Hepatocyte (in vitro differentiated cells): ENCODE results near the gene SMC5.

ENCODE experiments used
- EZH2 ChIP-seq: fragments of 200-600 bp; sonication (generic); IDR thresholded peaks from 2 replicates; pipeline ENCODE4 v1.6.1; 2016; ENCODE audit warnings: antibody characterized with exemption, mild to moderate bottlenecking, borderline replicate concordance
- TF ChIP-seq, protein P1 (sequence below): fragments of 200-600 bp; sonication (generic); IDR thresholded peaks from 2 replicates; pipeline ENCODE4 v1.5.1; 2016; ENCODE audit warnings: antibody characterized with exemption, mild to moderate bottlenecking; ENCODE audit not compliant: poor library complexity

DNA sequence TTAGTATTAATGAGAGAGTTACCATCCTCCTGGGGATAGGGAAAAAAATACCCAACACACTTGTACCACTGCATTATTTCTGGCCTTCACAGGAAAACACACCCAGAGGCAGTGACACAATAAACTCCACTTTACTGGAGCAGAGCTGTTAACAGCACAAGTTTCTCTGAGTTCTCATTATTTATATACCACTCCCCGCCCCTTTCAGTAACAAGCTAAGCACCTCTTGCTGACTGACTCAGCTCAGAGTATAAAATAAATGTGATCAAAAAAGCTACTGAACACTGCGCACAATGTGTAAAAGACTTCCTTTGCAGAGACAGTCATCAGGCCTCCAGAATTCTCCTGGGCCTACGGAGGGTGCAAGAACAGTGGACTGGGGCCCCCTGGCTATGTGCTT, 134.1 kb downstream of the SMC5 start:
- TF ChIP-seq, protein P1, sequence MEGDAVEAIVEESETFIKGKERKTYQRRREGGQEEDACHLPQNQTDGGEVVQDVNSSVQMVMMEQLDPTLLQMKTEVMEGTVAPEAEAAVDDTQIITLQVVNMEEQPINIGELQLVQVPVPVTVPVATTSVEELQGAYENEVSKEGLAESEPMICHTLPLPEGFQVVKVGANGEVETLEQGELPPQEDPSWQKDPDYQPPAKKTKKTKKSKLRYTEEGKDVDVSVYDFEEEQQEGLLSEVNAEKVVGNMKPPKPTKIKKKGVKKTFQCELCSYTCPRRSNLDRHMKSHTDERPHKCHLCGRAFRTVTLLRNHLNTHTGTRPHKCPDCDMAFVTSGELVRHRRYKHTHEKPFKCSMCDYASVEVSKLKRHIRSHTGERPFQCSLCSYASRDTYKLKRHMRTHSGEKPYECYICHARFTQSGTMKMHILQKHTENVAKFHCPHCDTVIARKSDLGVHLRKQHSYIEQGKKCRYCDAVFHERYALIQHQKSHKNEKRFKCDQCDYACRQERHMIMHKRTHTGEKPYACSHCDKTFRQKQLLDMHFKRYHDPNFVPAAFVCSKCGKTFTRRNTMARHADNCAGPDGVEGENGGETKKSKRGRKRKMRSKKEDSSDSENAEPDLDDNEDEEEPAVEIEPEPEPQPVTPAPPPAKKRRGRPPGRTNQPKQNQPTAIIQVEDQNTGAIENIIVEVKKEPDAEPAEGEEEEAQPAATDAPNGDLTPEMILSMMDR: no peak
- no peak for TF ChIP-seq EZH2
